Pancreas (tissue), 10 donors: ENCODE measurements around the gene RABIF. TPM values are rescaled to one million over a fixed set of nuclear protein-coding genes. Genes with fewer than 3 reads are reported as not detected.
A peak's percentile ranks its signal among the peaks of the same experiment; 100 is the strongest.
"Not testable (repeated sequence)": the region's sequence is repeated elsewhere in the genome, so short reads cannot be mapped to it uniquely, and the experiment has no call there.

ENCODE experiments used
- ATAC-seq, 4 donors: fragments of 200-7000 bp; cut with Tn5 transposase; one replicate each; pipeline versions ENCODE4 v1.8.0 to v1.9.1; 2020; ENCODE audit warnings: mild to moderate bottlenecking in 4 of 4, moderate library complexity in 4 of 4
- DNase-seq, 6 donors: peaks; one replicate each; pipeline ENCODE4 v3.0.0-alpha.2; 2020
- FAIRE-seq: peaks from 2 replicates; lab custom pipeline; 2012; peaks lifted over from hg19 to GRCh38; lab: Jason Lieb, UNC
- H3K27ac ChIP-seq, 4 donors: fragments of 200-600 bp; sonication (generic); 1 replicate in 3 of 4; 2 replicates in 1 of 4; pipeline versions ENCODE4 v1.5.0 to v1.8.0; 2020
- H3K27me3 ChIP-seq, 4 donors: fragments of 200-600 bp; one replicate each; pipeline ENCODE4 v1.8.0; 2021
- H3K36me3 ChIP-seq, 3 donors: fragments of 200-600 bp; sonication (generic) in 1 of 3; one replicate each; pipeline versions ENCODE4 v1.5.0 to v1.8.0; 2020 to 2021
- H3K4me1 ChIP-seq, 3 donors: fragments of 200-600 bp; one replicate each; pipeline ENCODE4 v1.8.0; 2021
- H3K4me3 ChIP-seq, 4 donors: fragments of 200-600 bp; sonication (generic) in 2 of 4; one replicate each; pipeline versions ENCODE4 v1.5.0 to v1.8.0; 2020 to 2021
- H3K9me3 ChIP-seq, 4 donors: fragments of 200-600 bp; one replicate each; pipeline ENCODE4 v1.8.0; 2021
- CTCF ChIP-seq, 4 donors: fragments of 200-600 bp; sonication (generic) in 3 of 4; IDR thresholded peaks; one replicate each; pipeline versions ENCODE4 v1.5.0 to v1.8.0; 2021; ENCODE audit warnings: antibody characterized with exemption in 4 of 4
- WGBS, 2 donors: extraction: QIAGEN DNeasy Blood & Tissue Kit; methylation state at CpG; one replicate each; pipeline ENCODE4 v1.1.7; 2013; 5-methylcytosine and 5-hydroxymethylcytosine counted together
- intact Hi-C, 3 donors: fragments of 100-400 bp; cut with DNase I; formaldehyde crosslinking; loops; one replicate each; pipeline versions ENCODE4 v1.11.1 to v1.14.2; 2022
- polyA plus RNA-seq, 2 donors: library from polyadenylated mRNA; stranded (reverse); fragments of 200-250 nt; gene quantifications; one replicate each; pipeline ENCODE4 v1.2.3, GENCODE V29; 2013
- total RNA-seq, 6 donors: library from RNA; stranded (reverse); fragmentation: NEBNext Ultra II Directional in 4 of 6; extraction: Animal tissue kit (Norgen Biotek cat#: 25700) in 4 of 6; gene quantifications; one replicate each; pipeline versions ENCODE4 v1.2.1 to v1.2.4, GENCODE V29; 2021 to 2023
- donor health status: healthy with polysubstance abuse.
- donor health status: DM: no; HTN: no; CAD: no; lungs with moderate emphysema.
- donor health status: DM: no; HTN: no; CAD: no.
- donor health status: control.
- donor health status: control.
- donor health status: Bipolar disorder and iron deficiency.
- donor health status: DM: yes; HTN: yes; CAD: no.
- donor health status: DM: no; HTN: no; CAD: no.
- donor health status: DM: no; HTN: no; CAD: no.
- donor health status: DM: yes; HTN: yes; CAD: no.

RABIF gene
- total and polyA plus RNA-seq, 8 donors, result 1.7 to 3.9 (median 2.5) TPM

GRCh38 chr1:202932476-202932875, 43.5 kb upstream of the RABIF start:
- no peak overlapping the region for H3K27ac ChIP-seq
- FAIRE-seq, result no peak
- no peak for ATAC-seq
- no peaks in the 10 kb centered on the region for H3K36me3 ChIP-seq
- TF ChIP-seq CTCF (IDR thresholded peaks at IDR 0.05), result no peak
- WGBS, 2 donors, result 72 to 75% methylated on average over 2 of the region's 2 CpGs
- H3K9me3 ChIP-seq, result no peaks in the 10 kb centered on the region
- H3K27me3 ChIP-seq, result no peaks in the 10 kb centered on the region
- intact Hi-C loops, result no loop called here
- no peaks in the 10 kb centered on the region for H3K4me1 ChIP-seq
- DNase-seq, result no peak
- H3K4me3 ChIP-seq, result no peak overlapping the region

- Histone ChIP-seq H3K4me3 (peak within 1 kb of the TSS; percentile 53 to 91 (median 62)), H3K36me3 (peaks cover 0 to 5% (median 0%) of the 10 kb centered on the region in 3 donors), H3K27ac (peak within 1 kb of the TSS; percentile 92 to 97 (median 94)), H3K4me1 (peaks cover 0 to 10% (median 8%) of the 10 kb centered on the region in 3 donors), H3K9me3 (no peaks in the 10 kb centered on the region), H3K27me3 (no peaks in the 10 kb centered on the region)
- TF ChIP-seq CTCF (IDR thresholded peaks at IDR 0.05), result peak; percentile 13 to 34 (median 24)
- 0 to 1% methylated on average over 47 to 57 of the region's 57 CpGs for WGBS, 2 donors
- FAIRE-seq (no peak), ATAC-seq (peak; percentile 96 to 99 (median 98)), DNase-seq (peak; percentile 95 to 99 (median 97))
- intact Hi-C loops, result no loop called here
Measured at GRCh38 chr1:202926581-202927491, 37.9 kb upstream of the RABIF start, which contains the start of gene KLHL12. Gene KLHL12, minus strand, starts transcription at chr1:202927234. Its CDS starts 2,072 bp downstream, at chr1:202925162.

- H3K4me3 ChIP-seq, result no peak overlapping the region
- no peak overlapping the region for H3K27ac ChIP-seq
- peaks cover 0 to 10% (median 8%) of the 10 kb centered on the region in 3 donors for H3K4me1 ChIP-seq
- TF ChIP-seq CTCF (IDR thresholded peaks at IDR 0.05), result no peak
- intact Hi-C loops, result no loop called here
- 93 to 96% methylated on average over 3 of the region's 3 CpGs for WGBS, 2 donors
- peaks cover 6 to 18% (median 6%) of the 10 kb centered on the region in 3 donors for H3K36me3 ChIP-seq
- H3K9me3 ChIP-seq, result no peaks in the 10 kb centered on the region
- H3K27me3 ChIP-seq, result no peaks in the 10 kb centered on the region
- FAIRE-seq (no peak), DNase-seq (no peak), ATAC-seq (no peak)
Measured at GRCh38 chr1:202923533-202923932, 34.6 kb upstream of the RABIF start.

GRCh38 chr1:202919615-202920014, 30.7 kb upstream of the RABIF start:
- H3K4me3 ChIP-seq, result no peak overlapping the region
- intact Hi-C loops, result no loop called here
- DNase-seq (no peak), ATAC-seq (no peak), FAIRE-seq (no peak)
- no peak for TF ChIP-seq CTCF (IDR thresholded peaks at IDR 0.05)
- peaks cover 6 to 47% (median 14%) of the 10 kb centered on the region in 3 donors for H3K36me3 ChIP-seq
- no peaks in the 10 kb centered on the region for H3K9me3 ChIP-seq
- H3K4me1 ChIP-seq, result peaks cover 0 to 10% (median 6%) of the 10 kb centered on the region in 3 donors
- H3K27ac ChIP-seq, result no peak overlapping the region
- H3K27me3 ChIP-seq, result no peaks in the 10 kb centered on the region

GRCh38 chr1:202915146-202915545, 26.2 kb upstream of the RABIF start:
- no peak for DNase-seq
- TF ChIP-seq CTCF (IDR thresholded peaks at IDR 0.05), result no peak
- FAIRE-seq, result no peak
- Histone ChIP-seq H3K27ac (no peak overlapping the region), H3K4me1 (no peaks in the 10 kb centered on the region), H3K27me3 (no peaks in the 10 kb centered on the region), H3K4me3 (no peak overlapping the region), H3K36me3 (peaks cover 6 to 62% (median 22%) of the 10 kb centered on the region in 3 donors), H3K9me3 (no peaks in the 10 kb centered on the region)
- intact Hi-C loops, result no loop called here
- no peak for ATAC-seq

- ATAC-seq, H3K4me3 ChIP-seq, H3K9me3 ChIP-seq, DNase-seq, H3K27me3 ChIP-seq, FAIRE-seq, H3K27ac ChIP-seq, H3K4me1 ChIP-seq, intact Hi-C loops: not testable (repeated sequence)
- H3K36me3 ChIP-seq, result peaks cover 0 to 66% (median 30%) of the 10 kb centered on the region in 3 donors
- WGBS, 2 donors, result 95 to 99% methylated on average over 4 of the region's 4 CpGs
Measured at GRCh38 chr1:202912476-202912875, 23.5 kb upstream of the RABIF start.
